Astrocyte of the spinal cord (primary cell): Measurements from ENCODE around the gene GRID2.

ENCODE experiments used
- DNase-seq: peaks from one replicate; pipeline ENCODE4 v3.0.0; 2011; ENCODE audit warnings: low read depth, low spot score
- H3K4me3 ChIP-seq: 2 replicates; pipeline ENCODE4 v1.5.1; 2011; ENCODE audit warnings: low read depth, mild to moderate bottlenecking, low read length, moderate library complexity
- in situ Hi-C: cut with HindIII; loops from 2 replicates; pipeline ENCODE4 v1.10.0; 2017; ENCODE audit warnings: low sequenced_read_pairs
- TF ChIP-seq, protein P1 (sequence below): IDR thresholded peaks from 2 replicates; pipeline ENCODE4 v1.5.1; 2012; ENCODE audit warnings: low read depth, mild to moderate bottlenecking, low read length, inconsistent platforms

GRID2 gene

DNA sequence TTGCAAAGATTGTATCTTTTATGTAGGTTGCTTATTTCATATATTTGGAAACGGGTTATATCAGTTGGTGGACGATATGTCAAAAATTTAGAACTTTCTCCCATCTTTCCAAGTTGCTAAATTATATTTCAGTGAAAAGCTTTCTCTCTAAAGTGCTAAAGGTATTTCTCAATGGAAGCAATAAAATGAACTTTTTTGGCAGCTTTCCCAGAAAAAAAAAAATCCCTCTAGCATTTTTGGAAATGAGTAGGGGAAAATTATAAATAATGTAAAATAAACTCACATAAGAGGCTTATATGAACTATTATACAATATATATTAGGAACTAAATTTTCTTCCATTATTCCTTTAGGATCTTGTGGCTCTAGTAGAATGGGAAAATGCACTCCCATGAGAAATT, 152.2 kb downstream of the GRID2 start:
- in situ Hi-C loops, result no loop called here
- TF ChIP-seq, protein P1, sequence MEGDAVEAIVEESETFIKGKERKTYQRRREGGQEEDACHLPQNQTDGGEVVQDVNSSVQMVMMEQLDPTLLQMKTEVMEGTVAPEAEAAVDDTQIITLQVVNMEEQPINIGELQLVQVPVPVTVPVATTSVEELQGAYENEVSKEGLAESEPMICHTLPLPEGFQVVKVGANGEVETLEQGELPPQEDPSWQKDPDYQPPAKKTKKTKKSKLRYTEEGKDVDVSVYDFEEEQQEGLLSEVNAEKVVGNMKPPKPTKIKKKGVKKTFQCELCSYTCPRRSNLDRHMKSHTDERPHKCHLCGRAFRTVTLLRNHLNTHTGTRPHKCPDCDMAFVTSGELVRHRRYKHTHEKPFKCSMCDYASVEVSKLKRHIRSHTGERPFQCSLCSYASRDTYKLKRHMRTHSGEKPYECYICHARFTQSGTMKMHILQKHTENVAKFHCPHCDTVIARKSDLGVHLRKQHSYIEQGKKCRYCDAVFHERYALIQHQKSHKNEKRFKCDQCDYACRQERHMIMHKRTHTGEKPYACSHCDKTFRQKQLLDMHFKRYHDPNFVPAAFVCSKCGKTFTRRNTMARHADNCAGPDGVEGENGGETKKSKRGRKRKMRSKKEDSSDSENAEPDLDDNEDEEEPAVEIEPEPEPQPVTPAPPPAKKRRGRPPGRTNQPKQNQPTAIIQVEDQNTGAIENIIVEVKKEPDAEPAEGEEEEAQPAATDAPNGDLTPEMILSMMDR, result no peak
- H3K4me3 ChIP-seq, result no peak overlapping the region
- no peak for DNase-seq

DNA sequence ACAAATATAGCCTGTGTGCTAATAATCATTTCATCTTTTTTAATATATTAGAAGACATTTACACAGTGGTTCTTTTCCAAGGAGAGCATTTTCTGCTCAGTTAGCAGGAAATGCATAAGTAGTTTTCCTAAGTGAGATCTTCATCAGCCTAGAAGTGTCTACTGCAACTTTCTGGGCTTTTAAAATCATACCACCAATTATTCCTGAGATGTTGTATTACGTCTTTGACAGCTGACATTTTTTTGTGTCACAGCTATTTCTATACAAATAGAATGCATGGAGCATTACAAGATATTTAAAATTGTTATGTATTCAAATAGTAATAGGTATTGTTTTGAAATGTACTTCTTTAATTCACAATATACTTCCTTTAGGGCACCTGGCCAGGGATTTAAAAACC, 158.0 kb downstream of the GRID2 start:
- in situ Hi-C loops, result no loop called here
- H3K4me3 ChIP-seq, result no peak overlapping the region
- no peak for DNase-seq
- TF ChIP-seq, protein P1, result no peak

DNA sequence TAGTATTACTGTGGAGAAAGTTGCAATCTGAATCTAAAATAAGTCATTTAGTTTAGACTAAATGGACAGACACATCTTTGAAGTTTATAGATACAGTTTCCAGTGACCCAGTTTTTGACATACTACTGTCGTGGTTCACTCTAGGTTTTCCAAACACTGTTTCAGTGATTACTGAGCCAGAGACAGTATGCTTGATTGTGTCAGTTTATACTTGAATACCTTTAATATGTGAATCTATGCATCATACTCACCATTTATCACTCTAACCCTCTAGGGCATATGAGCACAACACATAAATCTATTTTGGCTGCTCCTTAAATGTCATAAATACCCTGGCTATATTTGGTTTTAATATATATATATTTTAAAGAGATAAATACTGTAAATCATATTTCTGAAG, 173.5 kb downstream of the GRID2 start:
- no peak for DNase-seq
- in situ Hi-C loops, result no loop called here
- no peak overlapping the region for H3K4me3 ChIP-seq
- TF ChIP-seq, protein P1, result no peak

DNA sequence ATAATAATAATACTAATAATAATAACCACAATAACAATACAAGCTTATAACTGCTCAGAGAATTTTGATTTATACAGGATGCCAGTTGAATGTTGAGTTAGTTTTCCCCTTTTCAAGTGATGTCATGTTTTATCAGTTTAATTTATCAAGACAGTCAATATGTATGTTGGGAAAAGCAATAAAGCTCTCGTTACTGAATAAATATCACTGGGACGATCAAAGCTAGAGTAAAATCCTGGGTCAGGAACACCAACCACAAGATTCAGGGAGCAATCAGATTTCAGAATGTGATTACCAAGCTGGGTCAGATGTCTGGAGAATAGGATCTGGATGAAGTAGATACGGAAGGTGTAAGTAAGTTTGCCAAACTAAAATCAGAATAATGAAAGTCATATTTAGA, 179.6 kb downstream of the GRID2 start:
- no peak overlapping the region for H3K4me3 ChIP-seq
- no peak for DNase-seq
- in situ Hi-C loops, result no loop called here
- TF ChIP-seq, protein P1, result no peak

DNA sequence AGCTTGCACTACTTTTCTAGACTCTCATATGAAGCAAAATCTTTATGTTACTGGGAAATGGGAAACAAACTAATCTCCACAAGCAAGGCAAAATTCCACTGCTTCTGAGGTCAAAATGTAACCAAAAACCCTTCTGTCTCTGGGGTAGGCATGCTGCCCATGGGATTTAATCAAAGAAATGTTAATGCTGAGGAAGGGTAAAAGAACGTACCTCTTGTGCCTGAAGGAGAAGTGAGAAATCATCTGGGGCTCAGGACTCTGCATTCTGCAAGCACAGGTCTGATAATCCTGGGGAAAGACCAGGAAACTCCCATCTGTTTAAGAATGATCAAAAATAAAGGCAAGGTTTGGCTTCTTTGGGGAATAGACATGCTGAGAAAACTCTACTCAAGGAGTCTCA, 184.7 kb downstream of the GRID2 start:
- TF ChIP-seq, protein P1, result no peak
- no peak for DNase-seq
- H3K4me3 ChIP-seq, result no peak overlapping the region
- in situ Hi-C loops, result no loop called here

DNA sequence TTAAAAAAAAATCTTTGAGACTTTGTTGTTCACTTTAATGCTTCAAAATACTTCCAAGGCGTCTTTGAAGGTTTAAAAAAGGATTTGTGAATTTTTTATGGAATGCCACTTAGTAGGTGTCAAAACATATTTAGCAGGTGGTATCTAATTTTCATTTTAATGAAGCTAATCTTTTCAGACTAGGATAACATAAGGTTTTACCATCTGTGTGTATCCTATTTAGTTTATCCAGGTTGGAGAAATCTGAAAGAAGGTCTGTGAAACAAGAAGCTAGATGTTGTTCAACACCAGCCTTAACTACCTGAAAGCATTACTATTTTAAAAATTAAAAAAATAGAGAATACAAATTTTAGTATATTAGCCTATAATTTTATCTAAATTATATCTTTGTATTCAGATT, 193.4 kb downstream of the GRID2 start:
- DNase-seq, result no peak
- H3K4me3 ChIP-seq, result no peak overlapping the region
- TF ChIP-seq, protein P1, result no peak
- in situ Hi-C loops, result no loop called here

DNA sequence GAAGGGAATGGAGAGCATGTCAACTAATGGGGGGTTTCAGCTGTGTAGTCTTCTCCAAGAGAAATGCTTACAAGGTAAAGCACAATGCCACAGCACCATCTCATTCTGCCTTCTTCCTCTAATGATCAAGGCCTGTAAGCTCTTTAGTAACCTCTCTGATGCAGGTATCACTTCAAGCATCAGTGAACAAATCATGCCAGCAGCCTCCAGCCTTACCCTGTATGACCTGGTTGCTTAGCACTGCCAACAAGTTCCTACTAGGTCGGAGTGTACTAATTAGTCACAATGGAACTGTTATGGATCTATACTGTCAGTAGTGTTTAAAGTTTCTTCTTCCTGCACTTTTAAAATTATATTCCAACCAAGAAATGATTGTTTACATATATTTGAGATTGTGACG, 197.7 kb downstream of the GRID2 start:
- TF ChIP-seq, protein P1, result no peak
- H3K4me3 ChIP-seq, result no peak overlapping the region
- in situ Hi-C loops, result no loop called here
- no peak for DNase-seq
